NB4 (cell line): ENCODE results near the gene LONRF2.

Source experiments
- DNase-seq: peaks from one replicate; pipeline ENCODE4 v3.0.0; 2010; ENCODE audit warnings: low read depth
- H3K4me3 ChIP-seq: one replicate; pipeline ENCODE4 v1.5.1; 2011; ENCODE audit warnings: mild to moderate bottlenecking, low read depth, low read length, moderate library complexity
- MYC ChIP-seq: IDR thresholded peaks from 2 replicates; pipeline ENCODE4 v1.6.1; 2011; ENCODE audit warnings: low read depth, low read length
- POLR2A ChIP-seq: IDR thresholded peaks from 2 replicates; pipeline ENCODE4 v1.6.1; 2011; ENCODE audit warnings: mild to moderate bottlenecking; ENCODE audit not compliant: insufficient read length; ENCODE audit errors: extremely low read depth
- TF ChIP-seq, protein P1 (sequence below): IDR thresholded peaks from one replicate; pipeline ENCODE4 v1.5.1; 2012; ENCODE audit warnings: low read depth, low read length
- TF ChIP-seq, protein P2 (sequence below): IDR thresholded peaks from 2 replicates; pipeline ENCODE4 v1.6.1; 2011; ENCODE audit warnings: low read depth, low read length

LONRF2 gene

GRCh38 chr2:100237163-100237562, 85.1 kb downstream of the LONRF2 start:
- TF ChIP-seq, protein P1, sequence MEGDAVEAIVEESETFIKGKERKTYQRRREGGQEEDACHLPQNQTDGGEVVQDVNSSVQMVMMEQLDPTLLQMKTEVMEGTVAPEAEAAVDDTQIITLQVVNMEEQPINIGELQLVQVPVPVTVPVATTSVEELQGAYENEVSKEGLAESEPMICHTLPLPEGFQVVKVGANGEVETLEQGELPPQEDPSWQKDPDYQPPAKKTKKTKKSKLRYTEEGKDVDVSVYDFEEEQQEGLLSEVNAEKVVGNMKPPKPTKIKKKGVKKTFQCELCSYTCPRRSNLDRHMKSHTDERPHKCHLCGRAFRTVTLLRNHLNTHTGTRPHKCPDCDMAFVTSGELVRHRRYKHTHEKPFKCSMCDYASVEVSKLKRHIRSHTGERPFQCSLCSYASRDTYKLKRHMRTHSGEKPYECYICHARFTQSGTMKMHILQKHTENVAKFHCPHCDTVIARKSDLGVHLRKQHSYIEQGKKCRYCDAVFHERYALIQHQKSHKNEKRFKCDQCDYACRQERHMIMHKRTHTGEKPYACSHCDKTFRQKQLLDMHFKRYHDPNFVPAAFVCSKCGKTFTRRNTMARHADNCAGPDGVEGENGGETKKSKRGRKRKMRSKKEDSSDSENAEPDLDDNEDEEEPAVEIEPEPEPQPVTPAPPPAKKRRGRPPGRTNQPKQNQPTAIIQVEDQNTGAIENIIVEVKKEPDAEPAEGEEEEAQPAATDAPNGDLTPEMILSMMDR, result no peak
- no peak for TF ChIP-seq MYC
- no peak for TF ChIP-seq POLR2A
- TF ChIP-seq, protein P2, sequence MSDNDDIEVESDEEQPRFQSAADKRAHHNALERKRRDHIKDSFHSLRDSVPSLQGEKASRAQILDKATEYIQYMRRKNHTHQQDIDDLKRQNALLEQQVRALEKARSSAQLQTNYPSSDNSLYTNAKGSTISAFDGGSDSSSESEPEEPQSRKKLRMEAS, result no peak
- no peak for DNase-seq
- no peak overlapping the region for H3K4me3 ChIP-seq

- no peak overlapping the region for H3K4me3 ChIP-seq
- DNase-seq, result no peak
- TF ChIP-seq MYC (no peak), POLR2A (no peak)
- TF ChIP-seq, protein P2, result no peak
- TF ChIP-seq, protein P1, result no peak
These were observed 86.1 kb downstream of the LONRF2 start for GRCh38 chr2:100236166-100236565.

DNA sequence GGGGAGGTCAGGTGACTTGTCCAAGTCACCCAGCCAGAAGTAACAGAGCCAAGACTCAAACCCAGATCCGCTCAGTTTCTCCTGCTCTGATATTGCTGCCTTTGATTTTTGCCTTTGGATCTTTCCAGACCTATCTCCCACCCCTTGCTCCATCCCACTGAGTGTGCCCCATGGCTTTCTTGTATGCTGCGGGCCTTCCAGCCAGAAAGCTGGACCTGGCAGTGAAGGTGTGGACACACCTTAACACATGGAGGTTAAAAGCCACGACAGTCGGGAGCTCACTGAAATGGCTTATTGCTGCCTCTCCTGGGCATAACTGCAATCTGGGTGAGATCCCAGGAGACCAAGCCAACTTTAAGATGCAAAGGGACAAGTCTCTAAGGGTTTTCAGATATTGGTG, 86.7 kb downstream of the LONRF2 start:
- H3K4me3 ChIP-seq, result no peak overlapping the region
- TF ChIP-seq, protein P1, result no peak
- TF ChIP-seq MYC (no peak), POLR2A (no peak)
- TF ChIP-seq, protein P2, result no peak
- DNase-seq, result no peak

GRCh38 chr2:100235098-100235497, 87.2 kb downstream of the LONRF2 start:
- no peak overlapping the region for H3K4me3 ChIP-seq
- DNase-seq, result peak; percentile 98
- TF ChIP-seq, protein P1, result no peak
- TF ChIP-seq, protein P2, result peak; percentile 75; the same call in 1 of the 2 replicates
- peak; percentile 90 for TF ChIP-seq MYC
- no peak for TF ChIP-seq POLR2A

GRCh38 chr2:100234141-100234540, 88.2 kb downstream of the LONRF2 start:
- DNase-seq, result no peak
- TF ChIP-seq MYC, result no peak
- TF ChIP-seq POLR2A, result no peak
- TF ChIP-seq, protein P1, result no peak
- TF ChIP-seq, protein P2, result no peak
- no peak overlapping the region for H3K4me3 ChIP-seq
